Measurements from ENCODE around the gene C4B. TPM values are rescaled to one million over a fixed set of nuclear protein-coding genes. Genes with fewer than 3 reads are reported as not detected.
"Not testable (repeated sequence)": the region's sequence is repeated elsewhere in the genome, so short reads cannot be mapped to it uniquely, and the experiment has no call there.

C4B gene
- total and polyA plus RNA-seq, 2 donors (not counting 1 experiment from before 2014, with no cell fraction given), result 4.7 to 7.4 TPM

DNA sequence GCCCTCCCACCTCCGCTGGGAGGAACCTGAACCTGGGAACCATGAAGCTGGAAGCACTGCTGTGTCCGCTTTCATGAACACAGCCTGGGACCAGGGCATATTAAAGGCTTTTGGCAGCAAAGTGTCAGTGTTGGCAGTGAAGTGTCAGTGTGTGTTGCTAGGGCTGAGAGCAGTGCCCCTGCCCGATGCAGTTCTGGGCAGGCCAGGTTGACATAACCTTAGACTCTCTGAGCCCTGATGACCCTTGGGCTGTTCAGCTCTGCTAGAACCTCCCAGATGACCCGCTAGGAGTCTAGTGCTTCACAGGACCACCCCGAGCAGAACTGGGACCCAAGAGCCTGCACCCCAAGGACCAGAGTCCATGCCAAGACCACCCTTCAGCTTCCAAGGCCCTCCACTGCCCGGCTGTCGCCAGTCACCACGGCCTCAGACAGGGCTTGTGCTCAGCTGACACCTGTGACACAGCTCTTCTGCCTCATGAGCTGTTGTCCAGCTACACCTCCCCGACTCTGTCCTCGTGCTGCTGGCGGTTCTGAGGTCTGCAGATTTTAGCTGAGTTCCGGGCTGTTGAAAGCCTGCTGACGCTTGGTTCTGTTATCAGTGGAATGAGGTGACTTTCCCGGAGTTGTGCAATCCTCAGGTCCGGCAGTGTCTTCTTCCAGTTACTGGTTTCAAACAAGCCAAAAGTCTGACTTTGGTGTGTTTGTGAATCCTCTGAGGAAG is 11.9 kb upstream of the C4B start:
- H3K4me3 Mint-ChIP-seq; H3K9me3 ChIP-seq (ENCODE audit: control extremely low read depth in 1 of 3, control insufficient read depth in 2 of 3, insufficient read depth in 1 of 3, low read length in 2 of 3); H3K9me3 Mint-ChIP-seq (ENCODE audit: insufficient read depth); H3K4me3 ChIP-seq (ENCODE audit: control extremely low read depth in 1 of 5, extremely low read depth in 1 of 5, insufficient read depth in 1 of 5, low read depth in 2 of 5, low read length in 4 of 5); intact Hi-C loops (cut with micrococcal nuclease); CTCF ChIA-PET; H3K27ac Mint-ChIP-seq; H3K79me2 ChIP-seq (ENCODE audit: control insufficient read depth, insufficient read depth, low read length); H2AFZ ChIP-seq (ENCODE audit: insufficient read depth, low read depth, low read length, poor library complexity, severe bottlenecking); H3K9ac ChIP-seq (ENCODE audit: low read length); H3K27me3 ChIP-seq (replicated peaks in 1 of 4; ENCODE audit: control extremely low read depth in 1 of 4, control insufficient read depth in 3 of 4, insufficient read depth in 4 of 4, low read length in 3 of 4); H3K27me3 Mint-ChIP-seq; H3K36me3 ChIP-seq (replicated peaks in 1 of 2; ENCODE audit: control extremely low read depth in 1 of 2, control insufficient read depth in 1 of 2, extremely low read depth in 1 of 2, insufficient read depth in 2 of 2, low read length in 1 of 2); H3K4me1 ChIP-seq (ENCODE audit: control insufficient read depth in 2 of 2, insufficient read depth in 2 of 2, low read length in 2 of 2); H3K4me1 Mint-ChIP-seq; DNase-seq; H3K27ac ChIP-seq (ENCODE audit: low read length in 2 of 2); ATAC-seq (ENCODE audit: low read depth); POLR2A ChIA-PET; H3K4me2 ChIP-seq (replicated peaks; ENCODE audit: low read depth, low read length, poor library complexity, severe bottlenecking); H4K20me1 ChIP-seq (ENCODE audit: control insufficient read depth, insufficient read depth, low read length, poor library complexity, severe bottlenecking): not testable (repeated sequence)
- WGBS (ENCODE audit: insufficient coverage), result no CpG with 5 or more reads among the region's 15 CpGs

DNA sequence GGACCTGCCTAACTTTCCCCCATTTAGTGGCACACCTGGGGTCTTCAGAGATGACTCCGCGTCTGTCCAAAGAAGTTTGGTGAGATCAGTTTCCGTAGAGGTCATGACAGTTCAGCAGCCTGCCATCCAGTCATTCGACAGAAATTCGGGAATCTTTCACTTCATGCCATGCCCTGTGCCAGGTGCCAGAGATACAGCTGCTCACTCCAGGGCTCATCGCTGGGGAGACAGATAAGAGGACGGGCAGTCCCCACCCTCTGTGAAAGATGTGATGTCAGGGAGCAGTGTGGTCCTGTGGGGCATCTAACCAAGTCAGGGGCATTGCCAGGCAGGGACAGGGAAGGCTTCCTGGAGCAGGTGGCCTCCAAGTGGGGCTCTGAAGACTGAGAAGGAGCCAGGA is 11.3 kb upstream of the C4B start:
- DNase-seq; H3K4me1 ChIP-seq (ENCODE audit: control insufficient read depth in 2 of 2, insufficient read depth in 2 of 2, low read length in 2 of 2); H3K27ac Mint-ChIP-seq; H3K36me3 ChIP-seq (replicated peaks in 1 of 2; ENCODE audit: control extremely low read depth in 1 of 2, control insufficient read depth in 1 of 2, extremely low read depth in 1 of 2, insufficient read depth in 2 of 2, low read length in 1 of 2); H3K79me2 ChIP-seq (ENCODE audit: control insufficient read depth, insufficient read depth, low read length); H3K4me2 ChIP-seq (replicated peaks; ENCODE audit: low read depth, low read length, poor library complexity, severe bottlenecking); POLR2A ChIA-PET; H4K20me1 ChIP-seq (ENCODE audit: control insufficient read depth, insufficient read depth, low read length, poor library complexity, severe bottlenecking); intact Hi-C loops (cut with micrococcal nuclease); H3K9me3 ChIP-seq (ENCODE audit: control extremely low read depth in 1 of 3, control insufficient read depth in 2 of 3, insufficient read depth in 1 of 3, low read length in 2 of 3); H3K27ac ChIP-seq (ENCODE audit: low read length in 2 of 2); ATAC-seq (ENCODE audit: low read depth); H3K27me3 ChIP-seq (replicated peaks in 1 of 4; ENCODE audit: control extremely low read depth in 1 of 4, control insufficient read depth in 3 of 4, insufficient read depth in 4 of 4, low read length in 3 of 4); H3K9me3 Mint-ChIP-seq (ENCODE audit: insufficient read depth); H3K4me1 Mint-ChIP-seq; H3K9ac ChIP-seq (ENCODE audit: low read length); H3K27me3 Mint-ChIP-seq; H3K4me3 ChIP-seq (ENCODE audit: control extremely low read depth in 1 of 5, extremely low read depth in 1 of 5, insufficient read depth in 1 of 5, low read depth in 2 of 5, low read length in 4 of 5); H3K4me3 Mint-ChIP-seq; H2AFZ ChIP-seq (ENCODE audit: insufficient read depth, low read depth, low read length, poor library complexity, severe bottlenecking); CTCF ChIA-PET: not testable (repeated sequence)
- WGBS (ENCODE audit: insufficient coverage), result no CpG with 5 or more reads among the region's 7 CpGs

- POLR2A ChIA-PET; H3K79me2 ChIP-seq (ENCODE audit: control insufficient read depth, insufficient read depth, low read length); H3K27ac ChIP-seq (ENCODE audit: low read length in 2 of 2); H3K27me3 ChIP-seq (replicated peaks in 1 of 4; ENCODE audit: control extremely low read depth in 1 of 4, control insufficient read depth in 3 of 4, insufficient read depth in 4 of 4, low read length in 3 of 4); H3K9me3 ChIP-seq (ENCODE audit: control extremely low read depth in 1 of 3, control insufficient read depth in 2 of 3, insufficient read depth in 1 of 3, low read length in 2 of 3); H4K20me1 ChIP-seq (ENCODE audit: control insufficient read depth, insufficient read depth, low read length, poor library complexity, severe bottlenecking); H3K36me3 ChIP-seq (replicated peaks in 1 of 2; ENCODE audit: control extremely low read depth in 1 of 2, control insufficient read depth in 1 of 2, extremely low read depth in 1 of 2, insufficient read depth in 2 of 2, low read length in 1 of 2); H3K9ac ChIP-seq (ENCODE audit: low read length); H3K4me3 ChIP-seq (ENCODE audit: control extremely low read depth in 1 of 5, extremely low read depth in 1 of 5, insufficient read depth in 1 of 5, low read depth in 2 of 5, low read length in 4 of 5); intact Hi-C loops (cut with micrococcal nuclease); H3K4me3 Mint-ChIP-seq; H3K27me3 Mint-ChIP-seq; H3K4me2 ChIP-seq (replicated peaks; ENCODE audit: low read depth, low read length, poor library complexity, severe bottlenecking); H3K4me1 Mint-ChIP-seq; H3K27ac Mint-ChIP-seq; H3K4me1 ChIP-seq (ENCODE audit: control insufficient read depth in 2 of 2, insufficient read depth in 2 of 2, low read length in 2 of 2); CTCF ChIA-PET; ATAC-seq (ENCODE audit: low read depth); H3K9me3 Mint-ChIP-seq (ENCODE audit: insufficient read depth); DNase-seq; H2AFZ ChIP-seq (ENCODE audit: insufficient read depth, low read depth, low read length, poor library complexity, severe bottlenecking): not testable (repeated sequence)
- WGBS (ENCODE audit: insufficient coverage), result no CpG with 5 or more reads among the region's 4 CpGs
These were observed 10.2 kb upstream of the C4B start for GRCh38 chr6:32004393-32004792.

GRCh38 chr6:32004864-32005537 is 9.6 kb upstream of the C4B start:
- WGBS (ENCODE audit: insufficient coverage), result 74% methylated on average over 7 of the region's 13 CpGs
- H3K4me1 Mint-ChIP-seq; H3K4me3 ChIP-seq (ENCODE audit: control extremely low read depth in 1 of 5, extremely low read depth in 1 of 5, insufficient read depth in 1 of 5, low read depth in 2 of 5, low read length in 4 of 5); H3K4me1 ChIP-seq (ENCODE audit: control insufficient read depth in 2 of 2, insufficient read depth in 2 of 2, low read length in 2 of 2); H3K4me3 Mint-ChIP-seq; H3K27me3 ChIP-seq (replicated peaks in 1 of 4; ENCODE audit: control extremely low read depth in 1 of 4, control insufficient read depth in 3 of 4, insufficient read depth in 4 of 4, low read length in 3 of 4); H3K9me3 ChIP-seq (ENCODE audit: control extremely low read depth in 1 of 3, control insufficient read depth in 2 of 3, insufficient read depth in 1 of 3, low read length in 2 of 3); POLR2A ChIA-PET; H3K27ac ChIP-seq (ENCODE audit: low read length in 2 of 2); H3K36me3 ChIP-seq (replicated peaks in 1 of 2; ENCODE audit: control extremely low read depth in 1 of 2, control insufficient read depth in 1 of 2, extremely low read depth in 1 of 2, insufficient read depth in 2 of 2, low read length in 1 of 2); H3K27me3 Mint-ChIP-seq; H3K9me3 Mint-ChIP-seq (ENCODE audit: insufficient read depth); DNase-seq; H3K9ac ChIP-seq (ENCODE audit: low read length); CTCF ChIA-PET; intact Hi-C loops (cut with micrococcal nuclease); H3K4me2 ChIP-seq (replicated peaks; ENCODE audit: low read depth, low read length, poor library complexity, severe bottlenecking); H2AFZ ChIP-seq (ENCODE audit: insufficient read depth, low read depth, low read length, poor library complexity, severe bottlenecking); H3K79me2 ChIP-seq (ENCODE audit: control insufficient read depth, insufficient read depth, low read length); H4K20me1 ChIP-seq (ENCODE audit: control insufficient read depth, insufficient read depth, low read length, poor library complexity, severe bottlenecking); H3K27ac Mint-ChIP-seq: not testable (repeated sequence)
- ATAC-seq (ENCODE audit: low read depth), result peak; percentile 47
